Calu3 (cell line): ENCODE measurements around the gene FLYWCH2. TPM values are rescaled to one million over a fixed set of nuclear protein-coding genes. Genes with fewer than 3 reads are reported as not detected.
"Not testable (repeated sequence)": the region's sequence is repeated elsewhere in the genome, so short reads cannot be mapped to it uniquely, and the experiment has no call there.

Experiments
- BruUV-seq: library from RNA; stranded (reverse); fragments of 400-500 nt; replicated peaks from 2 replicates; lab custom pipeline; 2021; lab: Mats Ljungman, UMichigan
- CTCF ChIA-PET: fragments of 300-600 bp; sonication (Branson Sonifier 250); formaldehyde crosslinking; loops from one replicate; lab custom pipeline; 2022; ENCODE audit warnings: antibody characterized with exemption; lab: Charles Lee
- DNase-seq: peaks from one replicate; pipeline ENCODE4 v3.0.0; 2022
- H3K27ac Mint-ChIP-seq: one replicate; pipeline ENCODE4 v1.8.0; 2022; ENCODE audit warnings: mixed read lengths; ENCODE audit not compliant: unreplicated experiment
- H3K27me3 Mint-ChIP-seq: one replicate; pipeline ENCODE4 v1.8.0; 2022; ENCODE audit warnings: mixed read lengths; ENCODE audit not compliant: unreplicated experiment
- H3K36me3 Mint-ChIP-seq: one replicate; pipeline ENCODE4 v1.8.0; 2022; ENCODE audit warnings: mild to moderate bottlenecking, moderate library complexity, mixed read lengths; ENCODE audit not compliant: insufficient read depth, unreplicated experiment
- H3K4me1 Mint-ChIP-seq: one replicate; pipeline ENCODE4 v1.8.0; 2022; ENCODE audit warnings: mild to moderate bottlenecking, low read depth, mixed read lengths; ENCODE audit not compliant: unreplicated experiment
- H3K4me3 Mint-ChIP-seq: one replicate; pipeline ENCODE4 v1.8.0; 2022; ENCODE audit warnings: mild to moderate bottlenecking, low read depth, moderate library complexity, mixed read lengths; ENCODE audit not compliant: unreplicated experiment
- H3K9me3 Mint-ChIP-seq: one replicate; pipeline ENCODE4 v1.8.0; 2022; ENCODE audit warnings: low read depth, mixed read lengths; ENCODE audit not compliant: unreplicated experiment
- CTCF ChIP-seq: fragments of 200-600 bp; IDR thresholded peaks from one replicate; pipeline ENCODE4 v1.8.0; 2022; ENCODE audit warnings: antibody characterized with exemption; ENCODE audit not compliant: unreplicated experiment
- intact Hi-C: fragments of 100-400 bp; cut with micrococcal nuclease; formaldehyde crosslinking; loops from one replicate; pipeline ENCODE4 v1.10.0; 2022; ENCODE audit not compliant: unreplicated experiment
- total RNA-seq: library from RNA; stranded (reverse); gene quantifications from 2 replicates; pipeline ENCODE4 v1.2.3, GENCODE V29; 2022

Gene FLYWCH2
- total RNA-seq, 1 experiment from 2014 or later: 13.0 TPM

- no peak overlapping the region for H3K4me3 Mint-ChIP-seq
- TF ChIP-seq CTCF: no peak
- CTCF ChIA-PET: interaction anchor here (1.2 kb wide), 1 partner anchor 12 kb away, joined by 4 read pairs; no protein-coding TSS in a partner anchor
- BruUV-seq: no TSS peak
- DNase-seq: no peak
- no peaks in the 10 kb centered on the region for H3K9me3 Mint-ChIP-seq
- no peaks in the 10 kb centered on the region for H3K27me3 Mint-ChIP-seq
- H3K36me3 Mint-ChIP-seq: peaks cover 23% of the 10 kb centered on the region
- intact Hi-C loops: no loop called here
- peaks cover 15% of the 10 kb centered on the region for H3K4me1 Mint-ChIP-seq
- H3K27ac Mint-ChIP-seq: no peak overlapping the region
These were observed 47.2 kb downstream of the FLYWCH2 start for GRCh38 chr16:2930236-2930635.

- peaks cover 34% of the 10 kb centered on the region for H3K36me3 Mint-ChIP-seq
- BruUV-seq, H3K27me3 Mint-ChIP-seq, intact Hi-C loops, H3K9me3 Mint-ChIP-seq, H3K4me3 Mint-ChIP-seq, DNase-seq, H3K27ac Mint-ChIP-seq: not testable (repeated sequence)
- CTCF ChIA-PET: interaction anchor here (0.6 to 1.5 kb wide), 2 partner anchors 13 to 16 kb away, joined by 3 to 6 read pairs; no protein-coding TSS in a partner anchor
- peaks cover 14% of the 10 kb centered on the region for H3K4me1 Mint-ChIP-seq
These were observed 48.4 kb downstream of the FLYWCH2 start for GRCh38 chr16:2931231-2931914.

- BruUV-seq: no TSS peak
- TF ChIP-seq CTCF: no peak
- no peaks in the 10 kb centered on the region for H3K27me3 Mint-ChIP-seq
These were observed 50.1 kb downstream of the FLYWCH2 start for GRCh38 chr16:2933136-2933535.

GRCh38 chr16:2933701-2934100, 50.7 kb downstream of the FLYWCH2 start:
- no peak for DNase-seq
- no peak for TF ChIP-seq CTCF
- no TSS peak for BruUV-seq
- no peaks in the 10 kb centered on the region for H3K4me1 Mint-ChIP-seq
- CTCF ChIA-PET: no interaction called here
- no peaks in the 10 kb centered on the region for H3K9me3 Mint-ChIP-seq
- H3K27me3 Mint-ChIP-seq: no peaks in the 10 kb centered on the region
- H3K27ac Mint-ChIP-seq: no peak overlapping the region
- peaks cover 31% of the 10 kb centered on the region for H3K36me3 Mint-ChIP-seq
- intact Hi-C loops: no loop called here
- H3K4me3 Mint-ChIP-seq: no peak overlapping the region

More at GRCh38 chr16:2933136-2933535, 50.1 kb downstream of the FLYWCH2 start:
- H3K4me1 Mint-ChIP-seq: no peaks in the 10 kb centered on the region
- peaks cover 31% of the 10 kb centered on the region for H3K36me3 Mint-ChIP-seq
- no peak overlapping the region for H3K27ac Mint-ChIP-seq
- no peak for DNase-seq
- no peak overlapping the region for H3K4me3 Mint-ChIP-seq
- H3K9me3 Mint-ChIP-seq: no peaks in the 10 kb centered on the region
- CTCF ChIA-PET: no interaction called here
- intact Hi-C loops: no loop called here

GRCh38 chr16:2934450-2934849, 51.4 kb downstream of the FLYWCH2 start:
- CTCF ChIA-PET: interaction anchor here (1.1 kb wide), 1 partner anchor 17 kb away, joined by 3 read pairs; no protein-coding TSS in a partner anchor
- no peak for TF ChIP-seq CTCF
- no peaks in the 10 kb centered on the region for H3K27me3 Mint-ChIP-seq
- H3K4me1 Mint-ChIP-seq: no peaks in the 10 kb centered on the region
- peaks cover 31% of the 10 kb centered on the region for H3K36me3 Mint-ChIP-seq
- no peaks in the 10 kb centered on the region for H3K9me3 Mint-ChIP-seq
- DNase-seq: no peak
- BruUV-seq: no TSS peak
- no peak overlapping the region for H3K27ac Mint-ChIP-seq
- H3K4me3 Mint-ChIP-seq: no peak overlapping the region
- intact Hi-C loops: no loop called here
